Esophagus muscularis mucosa (tissue), 3 donors: ENCODE measurements around the gene MAML3.

Experiments
- CTCF ChIP-seq, 3 experiments: fragments of 200-600 bp in 2 of 3; fragments of 450-650 bp in 1 of 3; sonication (generic) in 2 of 3; IDR thresholded peaks; one replicate each; pipeline ENCODE4 v1.5.1; 2017 to 2019; ENCODE audit warnings: antibody characterized with exemption in 3 of 3, mild to moderate bottlenecking in 2 of 3, moderate library complexity in 1 of 3
- POLR2A ChIP-seq: fragments of 450-650 bp; IDR thresholded peaks from one replicate; pipeline ENCODE4 v1.6.1; 2017; ENCODE audit warnings: antibody characterized with exemption, moderate library complexity, mild to moderate bottlenecking, low read depth
- POLR2AphosphoS5 ChIP-seq, 2 donors: sonication (generic); formaldehyde crosslinking; IDR thresholded peaks; one replicate each; pipeline ENCODE4 v1.6.1; 2017; ENCODE audit warnings: antibody characterized with exemption in 2 of 2

- TF ChIP-seq CTCF (IDR thresholded peaks at IDR 0.05) (no peak), POLR2AphosphoS5 (IDR thresholded peaks at IDR 0.05) (no peak), POLR2A (no peak)
Measured at GRCh38 chr4:139767585-139767984, 386.4 kb downstream of the MAML3 start.
